T follicular helper cell (primary cell): ENCODE data around the gene CNPY1.

Experiments used
- DNase-seq: peaks from one replicate; pipeline ENCODE4 v3.0.0-alpha.2; 2020; ENCODE audit warnings: low read depth

CNPY1 gene

GRCh38 chr7:155558961-155559360 lies 12.6 kb upstream of the CNPY1 start:
- DNase-seq, result no peak

- no peak for DNase-seq
Observed at GRCh38 chr7:155558351-155558750, 12.0 kb upstream of the CNPY1 start.

GRCh38 chr7:155557778-155558177 lies 11.4 kb upstream of the CNPY1 start:
- DNase-seq, result no peak

- DNase-seq, result no peak
Observed at GRCh38 chr7:155556763-155557162, 10.4 kb upstream of the CNPY1 start.

- DNase-seq, result no peak
Observed at GRCh38 chr7:155555116-155555695, 8.8 kb upstream of the CNPY1 start.

GRCh38 chr7:155553871-155554270 lies 7.5 kb upstream of the CNPY1 start:
- no peak for DNase-seq

- no peak for DNase-seq
Observed at GRCh38 chr7:155551785-155552611, 5.6 kb upstream of the CNPY1 start.

- no peak for DNase-seq
Observed at GRCh38 chr7:155550916-155551315, 4.6 kb upstream of the CNPY1 start.

GRCh38 chr7:155549226-155549625 lies 2.9 kb upstream of the CNPY1 start:
- no peak for DNase-seq

- DNase-seq, result no peak
Observed at GRCh38 chr7:155547161-155547791, 917 bp upstream of the CNPY1 start.

GRCh38 chr7:155545348-155545747 lies 1.0 kb downstream of the CNPY1 start:
- DNase-seq, result no peak

- no peak for DNase-seq
Observed at GRCh38 chr7:155544485-155544884, 1.9 kb downstream of the CNPY1 start.

- DNase-seq, result no peak
Observed at GRCh38 chr7:155543926-155544325, 2.4 kb downstream of the CNPY1 start.

GRCh38 chr7:155543011-155543876 lies 3.1 kb downstream of the CNPY1 start:
- no peak for DNase-seq

- no peak for DNase-seq
Observed at GRCh38 chr7:155541986-155542675, 4.2 kb downstream of the CNPY1 start.

- no peak for DNase-seq
Observed at GRCh38 chr7:155540553-155540952, 5.8 kb downstream of the CNPY1 start.

- DNase-seq, result no peak
Observed at GRCh38 chr7:155538293-155538692, 8.1 kb downstream of the CNPY1 start.

GRCh38 chr7:155536451-155536850 lies 9.9 kb downstream of the CNPY1 start:
- no peak for DNase-seq

- no peak for DNase-seq
Observed at GRCh38 chr7:155534691-155535090, 11.7 kb downstream of the CNPY1 start.

GRCh38 chr7:155533827-155534690 lies 12.3 kb downstream of the CNPY1 start:
- DNase-seq, result no peak
